Gastrocnemius medialis (tissue), 4 donors: Measurements from ENCODE around the gene GLI3.

Experiments
- CTCF ChIP-seq, 5 experiments: fragments of 450-650 bp in 3 of 5; fragments of 200-600 bp in 2 of 5; sonication (generic) in 2 of 5; IDR thresholded peaks in 4 of 5; conservative IDR thresholded peaks in 1 of 5; 1 replicate in 4 of 5; 2 replicates in 1 of 5; pipeline ENCODE4 v1.5.1; 2016 to 2019; ENCODE audit warnings: antibody characterized with exemption in 5 of 5, mild to moderate bottlenecking in 3 of 5, moderate library complexity in 3 of 5
- POLR2A ChIP-seq, 2 donors: fragments of 450-650 bp; IDR thresholded peaks; one replicate each; pipeline ENCODE4 v1.6.1; 2017; ENCODE audit warnings: antibody characterized with exemption in 2 of 2, mild to moderate bottlenecking in 2 of 2, moderate library complexity in 2 of 2

DNA sequence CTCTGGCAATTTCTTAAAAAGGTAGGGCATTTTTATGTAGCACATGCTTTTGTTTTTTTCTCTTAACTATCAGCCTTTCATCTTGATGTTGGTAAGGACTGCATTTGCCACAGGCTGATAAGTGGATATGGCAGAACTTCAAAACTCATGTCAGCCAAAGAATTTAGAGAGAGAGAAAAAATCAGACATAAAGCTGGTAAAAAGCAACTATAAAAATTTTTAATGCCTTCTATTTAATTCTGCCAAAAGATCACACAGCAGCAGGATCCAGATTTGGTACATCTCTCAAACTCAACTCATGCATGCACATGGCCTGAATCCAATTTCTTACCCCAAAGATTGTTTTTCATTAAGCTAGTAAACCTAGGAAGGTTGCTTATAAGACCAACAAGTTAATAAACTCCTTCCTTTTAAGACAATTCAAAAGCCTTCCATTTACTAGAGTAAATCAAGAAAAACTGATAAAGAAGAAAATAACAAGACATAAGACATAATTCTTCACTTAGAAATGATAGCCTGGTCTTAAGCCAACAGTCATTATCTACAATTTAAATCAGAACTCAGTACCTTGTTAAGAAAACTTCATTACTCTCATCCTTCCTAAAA lies 69.3 kb downstream of the GLI3 start:
- no peak for TF ChIP-seq CTCF (IDR thresholded peaks at IDR 0.05 in 4 of 5, conservative IDR thresholded peaks at IDR 0.05 in 1 of 5)
- TF ChIP-seq POLR2A (IDR thresholded peaks at IDR 0.05): no peak
